Mesodermal cell (in vitro differentiated cells): ENCODE measurements around the gene ABCB11.
"Not testable (repeated sequence)": the region's sequence is repeated elsewhere in the genome, so short reads cannot be mapped to it uniquely, and the experiment has no call there.

Experiments
- H3K27ac ChIP-seq: 2 replicates; pipeline ENCODE4 v1.7.0; 2013; ENCODE audit warnings: mild to moderate bottlenecking, low read depth, low read length, moderate library complexity; ENCODE audit not compliant: severe bottlenecking
- H3K36me3 ChIP-seq: 2 replicates; pipeline ENCODE4 v1.7.1; 2013; ENCODE audit warnings: mild to moderate bottlenecking, low read length, moderate library complexity; ENCODE audit not compliant: control insufficient read depth, insufficient read depth
- H3K4me1 ChIP-seq: one replicate; pipeline ENCODE4 v1.7.1; 2013; ENCODE audit warnings: mild to moderate bottlenecking, low read length; ENCODE audit not compliant: insufficient read depth, control insufficient read depth, poor library complexity, severe bottlenecking
- H3K4me3 ChIP-seq: 2 replicates; pipeline ENCODE4 v1.7.0; 2013; ENCODE audit warnings: low read length, control low read depth, mild to moderate bottlenecking; ENCODE audit not compliant: insufficient read depth, poor library complexity, severe bottlenecking; ENCODE audit errors: extremely low read depth
- H3K9me3 ChIP-seq: 2 replicates; pipeline ENCODE4 v1.7.1; 2013; ENCODE audit warnings: mild to moderate bottlenecking, low read length, moderate library complexity; ENCODE audit not compliant: control insufficient read depth
- WGBS, 2 experiments: methylation state at CpG; one replicate each; pipeline ENCODE4 v1.1.5; 2013; ENCODE audit warnings: missing lambda C conversion rate in 2 of 2; ENCODE audit not compliant: insufficient coverage in 2 of 2; 5-methylcytosine and 5-hydroxymethylcytosine counted together

Gene ABCB11

DNA sequence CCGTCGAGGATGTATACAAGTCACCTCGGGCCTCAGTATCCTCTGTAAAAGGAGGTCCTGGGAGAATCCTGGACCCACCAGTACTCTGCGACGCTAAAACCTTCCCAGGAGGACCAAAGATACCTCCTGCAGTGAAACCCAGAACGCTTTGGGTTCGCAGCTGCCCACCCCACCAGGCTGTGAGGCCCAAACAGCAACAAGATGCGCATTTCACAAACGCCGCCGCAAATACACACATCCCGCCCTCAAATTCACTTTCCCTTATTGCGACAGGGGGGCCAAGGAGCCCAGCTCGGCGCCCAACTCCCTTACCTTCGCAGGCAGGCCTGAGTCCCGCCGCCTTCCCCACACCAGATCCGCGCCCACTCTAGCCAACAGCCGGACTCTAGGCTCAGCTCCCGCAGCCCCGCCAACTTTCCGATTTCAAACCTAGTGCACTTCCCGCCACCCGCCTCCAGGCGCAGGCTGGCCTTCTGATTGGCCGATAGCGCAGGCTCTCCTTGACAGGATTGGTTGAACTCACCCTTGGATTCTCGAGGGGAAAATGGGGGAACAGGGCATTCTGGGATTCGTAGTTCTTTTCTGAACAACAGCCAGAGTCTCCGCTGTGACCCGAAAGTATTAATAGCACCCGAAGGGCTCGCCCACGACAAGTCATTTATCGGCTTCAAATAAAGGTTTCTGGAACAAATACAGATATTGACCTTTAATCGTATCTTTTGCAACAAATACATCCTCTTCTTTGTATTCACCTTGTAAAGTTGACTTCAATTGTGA lies 140.9 kb downstream of the ABCB11 start, which contains the start of gene SPC25:
Gene SPC25 (minus strand): TSS at position 425 of the 777 bp plus-strand sequence. CDS start 911 bp downstream, outside the sequence.
- Histone ChIP-seq H3K9me3 (no peaks in the 10 kb centered on the region), H3K27ac (no peak within 1 kb of the TSS), H3K36me3 (peaks cover 30% of the 10 kb centered on the region), H3K4me1 (no peaks in the 10 kb centered on the region), H3K4me3 (peak within 1 kb of the TSS; percentile 65)
- WGBS, 2 experiments, result 0% methylated on average over 20 to 25 of the region's 38 CpGs

DNA sequence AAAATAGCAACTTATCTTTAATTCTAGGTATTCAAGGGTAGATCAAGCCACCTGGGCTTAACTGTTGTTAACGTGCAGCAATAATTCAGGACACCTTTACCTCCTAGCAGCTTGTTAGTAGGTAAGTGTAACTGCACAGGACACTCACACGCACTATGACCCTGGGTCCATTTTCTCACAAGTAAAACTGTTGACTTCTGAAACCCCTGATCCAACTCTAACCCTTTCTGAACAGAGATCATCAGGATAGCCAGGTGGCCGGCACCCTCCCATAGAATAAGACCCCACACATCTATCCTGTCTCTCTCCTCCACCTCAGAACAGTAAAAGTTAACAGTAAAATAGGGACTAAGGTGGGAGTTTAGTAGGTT lies 141.5 kb downstream of the ABCB11 start:
- Histone ChIP-seq H3K9me3 (no peaks in the 10 kb centered on the region), H3K36me3 (peaks cover 35% of the 10 kb centered on the region), H3K27ac (no peak overlapping the region), H3K4me1 (no peaks in the 10 kb centered on the region), H3K4me3 (peak overlapping the region; percentile 65)
- WGBS, 2 experiments, result 20 to 21% methylated on average over 1 to 2 of the region's 3 CpGs

DNA sequence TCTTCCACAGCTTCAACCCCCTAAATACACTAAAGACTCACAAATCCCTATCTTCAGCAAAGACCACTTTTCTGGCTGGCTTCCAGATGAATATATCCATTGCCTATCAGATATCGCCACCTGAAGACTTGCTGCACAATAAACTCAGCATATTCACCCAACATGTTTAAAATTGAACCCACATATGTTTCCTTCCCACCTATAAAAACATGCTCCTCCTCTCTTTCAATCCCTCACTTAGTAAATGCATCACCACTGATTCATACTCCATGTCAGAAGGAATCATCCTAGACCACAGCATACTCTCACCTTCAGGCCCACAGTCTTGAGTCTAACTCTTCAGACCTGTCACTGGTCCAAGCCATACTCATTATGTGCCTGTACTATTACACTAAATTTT lies 146.1 kb downstream of the ABCB11 start:
- 100% methylated on average over 1 of the region's 1 CpG for WGBS, 2 experiments
- H3K27ac ChIP-seq, result no peak overlapping the region
- H3K36me3 ChIP-seq, result peaks cover 43% of the 10 kb centered on the region
- no peaks in the 10 kb centered on the region for H3K4me1 ChIP-seq
- no peaks in the 10 kb centered on the region for H3K9me3 ChIP-seq
- H3K4me3 ChIP-seq, result no peak overlapping the region

DNA sequence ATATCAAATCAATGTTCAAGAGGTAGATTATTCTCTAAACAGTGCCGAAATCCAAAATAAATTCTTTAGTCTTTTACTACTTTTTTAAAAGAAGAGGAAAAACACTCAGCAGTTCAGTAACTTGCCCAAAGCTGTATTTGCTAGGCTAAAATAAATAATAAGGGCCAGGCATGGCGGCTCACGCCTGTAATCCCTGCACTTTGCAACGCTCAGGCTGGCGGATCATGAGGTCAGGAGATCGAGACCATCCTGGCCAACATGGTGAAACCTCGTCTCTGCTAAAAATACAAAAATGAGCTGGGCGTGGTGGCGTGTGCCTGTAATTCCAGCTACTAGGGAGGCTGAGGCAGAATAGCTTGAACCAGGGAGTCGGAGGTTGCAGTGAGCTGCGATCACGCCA lies 149.0 kb downstream of the ABCB11 start:
- not testable (repeated sequence) for H3K9me3 ChIP-seq, H3K4me3 ChIP-seq, H3K4me1 ChIP-seq, H3K27ac ChIP-seq
- peaks cover 30% of the 10 kb centered on the region for H3K36me3 ChIP-seq
- 96 to 97% methylated on average over 9 of the region's 12 CpGs for WGBS, 2 experiments

DNA sequence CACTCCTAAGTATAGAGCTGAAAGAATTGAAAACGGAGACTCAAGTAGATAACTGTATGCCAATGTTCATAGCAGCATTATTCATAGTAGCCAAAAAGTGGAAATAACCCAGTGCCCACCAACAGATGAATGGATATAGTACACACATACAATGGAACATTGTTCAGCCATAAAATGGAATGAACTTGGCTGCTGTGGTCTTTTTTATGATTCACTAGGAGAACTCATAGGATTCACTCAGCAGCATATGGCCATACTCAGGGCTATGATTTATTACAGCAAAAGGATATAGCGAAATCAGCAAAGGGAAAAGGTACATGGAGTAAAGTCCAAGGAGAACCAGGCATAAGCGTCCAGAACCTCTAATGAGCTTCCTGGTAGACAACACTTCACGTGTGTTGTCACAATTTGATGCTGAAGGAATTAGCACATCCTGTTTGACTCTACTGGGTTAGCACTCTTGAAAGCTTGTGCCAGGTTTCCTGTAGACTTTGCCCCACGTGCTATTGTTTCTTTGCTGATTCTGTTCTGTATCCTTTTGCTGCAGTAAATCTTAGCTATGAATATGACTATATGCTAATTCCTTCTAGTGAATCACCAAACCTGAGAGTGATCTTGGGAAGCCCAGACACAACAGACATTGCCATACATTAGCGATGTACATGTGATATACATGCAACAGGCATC lies 156.6 kb downstream of the ABCB11 start:
- Histone ChIP-seq H3K9me3 (no peaks in the 10 kb centered on the region), H3K4me3 (no peak overlapping the region), H3K36me3 (peaks cover 23% of the 10 kb centered on the region), H3K4me1 (no peaks in the 10 kb centered on the region), H3K27ac (no peak overlapping the region)
- 94 to 100% methylated on average over 4 of the region's 6 CpGs for WGBS, 2 experiments

DNA sequence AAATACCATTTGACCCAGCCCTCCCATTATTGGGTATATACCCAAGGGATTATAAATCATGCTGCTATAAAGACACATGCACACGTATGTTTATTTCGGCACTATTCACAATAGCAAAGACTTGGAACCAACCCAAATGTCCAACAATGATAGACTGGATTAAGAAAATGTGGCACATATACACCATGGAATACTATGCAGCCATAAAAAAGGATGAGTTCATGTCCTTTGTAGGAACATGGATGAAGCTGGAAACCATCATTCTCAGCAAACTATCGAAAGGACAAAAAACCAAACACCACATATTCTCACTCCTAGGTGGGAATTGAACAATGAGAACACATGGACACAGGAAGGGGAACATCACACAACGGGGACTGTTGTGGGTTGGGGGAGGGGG lies 160.3 kb downstream of the ABCB11 start:
- peaks cover 23% of the 10 kb centered on the region for H3K36me3 ChIP-seq
- H3K4me1 ChIP-seq, H3K9me3 ChIP-seq, H3K27ac ChIP-seq, H3K4me3 ChIP-seq: not testable (repeated sequence)
- no CpG with 5 or more reads among the region's 4 CpGs for WGBS, 2 experiments
